ENCODE data around the gene RGS3. TPM values are rescaled to one million over a fixed set of nuclear protein-coding genes. Genes with fewer than 3 reads are reported as not detected.

RGS3 gene
- total and polyA plus RNA-seq, 2 of the 13 experiments (the other 11 are each of a cell fraction or from before 2014, with no cell fraction given) = 17.1 to 28.8 TPM

DNA sequence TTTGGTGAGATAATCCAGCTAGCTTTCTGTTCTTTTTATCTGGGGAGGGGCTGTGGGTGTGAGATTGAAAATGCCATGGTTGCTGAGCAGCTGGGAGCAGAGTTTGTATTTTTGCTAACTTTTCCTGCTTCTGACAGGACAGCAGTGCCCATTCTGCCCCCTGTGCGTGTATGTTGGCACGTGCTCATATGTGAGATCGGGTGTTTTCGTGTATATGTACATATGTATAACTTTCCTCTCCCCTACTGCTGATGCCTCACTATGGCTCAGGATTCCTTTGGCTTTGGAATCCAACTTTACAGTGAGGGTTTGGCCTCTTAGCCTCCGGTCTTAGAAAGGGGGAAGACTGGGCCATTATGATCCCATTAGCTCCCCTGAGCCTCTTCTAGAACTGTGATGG is 38.3 kb downstream of the RGS3 start:
- CTCF ChIA-PET (ENCODE audit: low intra/inter-chr PET ratio, low total read pairs) = no interaction called here
- Histone ChIP-seq H4K20me1 (ENCODE audit: insufficient read depth, low read length) (no peaks in the 10 kb centered on the region), H3K36me3 (replicated peaks in 1 of 2; ENCODE audit: control insufficient read depth in 1 of 2, insufficient read depth in 2 of 2, low read length in 2 of 2) (peaks cover 4 to 18% of the 10 kb centered on the region in 2 experiments), H3K4me1 (ENCODE audit: insufficient read depth, low read length) (peaks cover 54% of the 10 kb centered on the region), H3K27me3 (ENCODE audit: control insufficient read depth in 1 of 2, insufficient read depth in 2 of 2, low read length in 2 of 2) (no peaks in the 10 kb centered on the region), H3K9me3 (ENCODE audit: low read length) (no peaks in the 10 kb centered on the region), H3K27ac (ENCODE audit: extremely low read length, insufficient read depth, low read length) (no peak overlapping the region), H3K9ac (ENCODE audit: insufficient read depth, low read depth, low read length) (no peak overlapping the region), H3K4me3 (replicated peaks in 1 of 3; ENCODE audit: insufficient read depth in 1 of 3, low read depth in 2 of 3, low read length in 3 of 3) (no peak overlapping the region), H3K4me2 (ENCODE audit: low read depth, low read length) (no peak overlapping the region), H2AFZ (ENCODE audit: low read length) (no peak overlapping the region), H3K79me2 (ENCODE audit: insufficient read depth, low read length) (peaks cover 15% of the 10 kb centered on the region)
- BruUV-seq (replicated peaks) = no TSS peak
- POLR2A ChIA-PET = no interaction called here
- DNase-seq (ENCODE audit: low spot score) (no peak), FAIRE-seq (no peak), ATAC-seq (no peak)
- TF ChIP-seq, protein P1, sequence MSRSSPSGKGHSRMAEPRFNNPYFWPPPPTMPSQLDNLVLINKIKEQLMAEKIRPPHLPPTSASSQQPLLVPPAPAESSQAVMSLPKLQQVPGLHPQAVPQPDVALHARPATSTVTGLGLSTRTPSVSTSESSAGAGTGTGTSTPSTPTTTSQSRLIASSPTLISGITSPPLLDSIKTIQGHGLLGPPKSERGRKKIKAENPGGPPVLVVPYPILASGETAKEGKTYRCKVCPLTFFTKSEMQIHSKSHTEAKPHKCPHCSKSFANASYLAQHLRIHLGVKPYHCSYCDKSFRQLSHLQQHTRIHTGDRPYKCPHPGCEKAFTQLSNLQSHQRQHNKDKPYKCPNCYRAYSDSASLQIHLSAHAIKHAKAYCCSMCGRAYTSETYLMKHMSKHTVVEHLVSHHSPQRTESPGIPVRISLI (CRISPR knock-in tag; IDR thresholded peaks at IDR 0.05; ENCODE audit: borderline replicate concordance) = no peak
- TF ChIP-seq, protein P2, sequence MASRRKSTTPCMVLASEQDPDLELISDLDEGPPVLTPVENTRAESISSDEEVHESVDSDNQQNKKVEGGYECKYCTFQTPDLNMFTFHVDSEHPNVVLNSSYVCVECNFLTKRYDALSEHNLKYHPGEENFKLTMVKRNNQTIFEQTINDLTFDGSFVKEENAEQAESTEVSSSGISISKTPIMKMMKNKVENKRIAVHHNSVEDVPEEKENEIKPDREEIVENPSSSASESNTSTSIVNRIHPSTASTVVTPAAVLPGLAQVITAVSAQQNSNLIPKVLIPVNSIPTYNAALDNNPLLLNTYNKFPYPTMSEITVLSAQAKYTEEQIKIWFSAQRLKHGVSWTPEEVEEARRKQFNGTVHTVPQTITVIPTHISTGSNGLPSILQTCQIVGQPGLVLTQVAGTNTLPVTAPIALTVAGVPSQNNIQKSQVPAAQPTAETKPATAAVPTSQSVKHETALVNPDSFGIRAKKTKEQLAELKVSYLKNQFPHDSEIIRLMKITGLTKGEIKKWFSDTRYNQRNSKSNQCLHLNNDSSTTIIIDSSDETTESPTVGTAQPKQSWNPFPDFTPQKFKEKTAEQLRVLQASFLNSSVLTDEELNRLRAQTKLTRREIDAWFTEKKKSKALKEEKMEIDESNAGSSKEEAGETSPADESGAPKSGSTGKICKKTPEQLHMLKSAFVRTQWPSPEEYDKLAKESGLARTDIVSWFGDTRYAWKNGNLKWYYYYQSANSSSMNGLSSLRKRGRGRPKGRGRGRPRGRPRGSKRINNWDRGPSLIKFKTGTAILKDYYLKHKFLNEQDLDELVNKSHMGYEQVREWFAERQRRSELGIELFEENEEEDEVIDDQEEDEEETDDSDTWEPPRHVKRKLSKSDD (CRISPR knock-in tag; IDR thresholded peaks at IDR 0.05; ENCODE audit: low read depth) = no peak
- TF ChIP-seq PHF21A (CRISPR knock-in tag; IDR thresholded peaks at IDR 0.05) (no peak), SMARCC2 (IDR thresholded peaks at IDR 0.05) (no peak), PBX3 (CRISPR knock-in tag; IDR thresholded peaks at IDR 0.05; ENCODE audit: borderline replicate concordance) (no peak), RXRB (CRISPR knock-in tag; IDR thresholded peaks at IDR 0.05; ENCODE audit: borderline replicate concordance) (no peak), ZFP36L2 (CRISPR knock-in tag; IDR thresholded peaks at IDR 0.05) (no peak), SOX13 (IDR thresholded peaks at IDR 0.05) (no peak), SOX13 (CRISPR knock-in tag; conservative IDR thresholded peaks at IDR 0.05 in 1 of 2, IDR thresholded peaks at IDR 0.05 in 1 of 2) (no peak), ZNF547 (CRISPR knock-in tag; IDR thresholded peaks at IDR 0.05) (no peak), SMC3 (IDR thresholded peaks at IDR 0.05; ENCODE audit: low read length) (no peak), ZSCAN12 (CRISPR knock-in tag; IDR thresholded peaks at IDR 0.05) (no peak), ELF1 (CRISPR knock-in tag; IDR thresholded peaks at IDR 0.05) (no peak), ZSCAN31 (CRISPR knock-in tag; IDR thresholded peaks at IDR 0.05; ENCODE audit: low read depth) (no peak), ZNF670 (CRISPR knock-in tag; IDR thresholded peaks at IDR 0.05; ENCODE audit: borderline replicate concordance) (no peak)
- intact Hi-C loops (cut with micrococcal nuclease; ENCODE audit: unreplicated experiment) = no loop called here
- 97% methylated on average over 5 of the region's 5 CpGs for WGBS (ENCODE audit: low lambda C conversion rate)
- in situ Hi-C loops (cut with HindIII; ENCODE audit: extremely low pct_ligation_motif_present, low pct_unique_long_range_greater_than_20kb) = no loop called here
